IgD-negative memory B cell (primary cell): Measurements from ENCODE around the gene ATF7IP. TPM values are rescaled to one million over a fixed set of nuclear protein-coding genes. Genes with fewer than 3 reads are reported as not detected.
A peak's percentile ranks its signal among the peaks of the same experiment; 100 is the strongest.

Experiments
- H3K27ac Mint-ChIP-seq, 3 donors: one replicate each; pipeline ENCODE4 v1.8.0; 2020 to 2022; ENCODE audit warnings: mild to moderate bottlenecking in 3 of 3, mixed read lengths in 3 of 3, moderate library complexity in 1 of 3
- H3K27me3 Mint-ChIP-seq: one replicate; pipeline ENCODE4 v1.8.0; 2021; ENCODE audit warnings: mixed read lengths
- H3K36me3 Mint-ChIP-seq: one replicate; pipeline ENCODE4 v1.8.0; 2020; ENCODE audit warnings: mild to moderate bottlenecking, mixed read lengths
- H3K4me1 Mint-ChIP-seq, 3 donors: one replicate each; pipeline ENCODE4 v1.8.0; 2020 to 2022; ENCODE audit warnings: mixed read lengths in 3 of 3, mild to moderate bottlenecking in 1 of 3
- H3K4me3 Mint-ChIP-seq, 4 donors: one replicate each; pipeline ENCODE4 v1.8.0; 2020 to 2022; ENCODE audit warnings: mild to moderate bottlenecking in 4 of 4, mixed read lengths in 4 of 4, moderate library complexity in 3 of 4
- H3K9me3 Mint-ChIP-seq, 3 donors: one replicate each; pipeline ENCODE4 v1.8.0; 2020 to 2021; ENCODE audit warnings: mixed read lengths in 3 of 3, mild to moderate bottlenecking in 1 of 3
- polyA plus RNA-seq: library from polyadenylated mRNA; unstranded; fragments of 300-500 nt; fragmentation: Illumina TruSeq; gene quantifications from one replicate; pipeline ENCODE4 v1.2.3, GENCODE V29; 2021

The ATF7IP gene
- polyA plus RNA-seq, 1 donor from 2014 or later = 126 TPM

- peaks cover under 1 to 3% (median 2%) of the 10 kb centered on the region in 3 donors for H3K9me3 Mint-ChIP-seq
- H3K27ac Mint-ChIP-seq = peak overlapping the region; percentile 5 to 89 (median 25)
- peaks cover 10% of the 10 kb centered on the region for H3K36me3 Mint-ChIP-seq
- H3K4me1 Mint-ChIP-seq = peaks cover 34 to 43% (median 41%) of the 10 kb centered on the region in 3 donors
- no peaks in the 10 kb centered on the region for H3K27me3 Mint-ChIP-seq
- peak overlapping the region; percentile 5 to 80 (median 17) for H3K4me3 Mint-ChIP-seq
Measured at GRCh38 chr12:14416658-14417057, 51.2 kb downstream of the ATF7IP start.

DNA sequence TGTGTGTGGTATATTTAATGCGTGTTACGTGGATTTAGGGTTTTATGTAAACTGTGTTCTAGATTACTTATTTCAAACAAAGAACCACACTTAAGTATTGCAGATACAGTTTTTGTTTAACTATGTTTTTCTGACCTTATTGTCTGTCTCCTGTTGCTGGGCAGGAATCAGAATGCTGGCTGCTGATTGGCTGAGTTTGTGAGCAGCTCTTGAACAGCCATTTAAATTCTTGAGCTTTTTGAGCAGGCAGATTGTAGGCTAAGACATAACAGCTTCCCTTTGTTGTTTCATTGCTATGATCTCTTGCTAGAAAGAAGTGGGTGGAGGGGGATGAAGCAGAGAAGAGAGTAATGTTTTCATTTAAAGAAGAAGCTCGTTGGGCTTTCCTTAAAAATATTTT is 52.2 kb downstream of the ATF7IP start:
- Mint-ChIP-seq H3K36me3 (peaks cover 16% of the 10 kb centered on the region), H3K4me1 (peaks cover 37 to 44% (median 44%) of the 10 kb centered on the region in 3 donors), H3K27me3 (no peaks in the 10 kb centered on the region), H3K9me3 (peaks cover 0 to 2% (median 0%) of the 10 kb centered on the region in 3 donors), H3K27ac (peak overlapping the region in 2 of 3 donors; percentile 2 to 63), H3K4me3 (peak overlapping the region in 3 of 4 donors; percentile 29 to 87 (median 66))

GRCh38 chr12:14418451-14418890 is 53.0 kb downstream of the ATF7IP start:
- Mint-ChIP-seq H3K9me3 (peaks cover 0 to 2% (median 0%) of the 10 kb centered on the region in 3 donors), H3K36me3 (peaks cover 13% of the 10 kb centered on the region)

GRCh38 chr12:14422516-14423230 is 57.2 kb downstream of the ATF7IP start:
- no peaks in the 10 kb centered on the region for H3K9me3 Mint-ChIP-seq
- peaks cover 18% of the 10 kb centered on the region for H3K36me3 Mint-ChIP-seq
- H3K27me3 Mint-ChIP-seq = no peaks in the 10 kb centered on the region
- peak overlapping the region in 1 of 3 donors; percentile 56 for H3K27ac Mint-ChIP-seq
- H3K4me1 Mint-ChIP-seq = peaks cover 27 to 45% (median 44%) of the 10 kb centered on the region in 3 donors
- H3K4me3 Mint-ChIP-seq = peak overlapping the region in 1 of 4 donors; percentile 5

More at GRCh38 chr12:14418451-14418890, 53.0 kb downstream of the ATF7IP start:
- Mint-ChIP-seq H3K4me1 (peaks cover 38 to 44% (median 43%) of the 10 kb centered on the region in 3 donors), H3K4me3 (peak overlapping the region in 1 of 4 donors; percentile 57), H3K27me3 (no peaks in the 10 kb centered on the region), H3K27ac (no peak overlapping the region)

DNA sequence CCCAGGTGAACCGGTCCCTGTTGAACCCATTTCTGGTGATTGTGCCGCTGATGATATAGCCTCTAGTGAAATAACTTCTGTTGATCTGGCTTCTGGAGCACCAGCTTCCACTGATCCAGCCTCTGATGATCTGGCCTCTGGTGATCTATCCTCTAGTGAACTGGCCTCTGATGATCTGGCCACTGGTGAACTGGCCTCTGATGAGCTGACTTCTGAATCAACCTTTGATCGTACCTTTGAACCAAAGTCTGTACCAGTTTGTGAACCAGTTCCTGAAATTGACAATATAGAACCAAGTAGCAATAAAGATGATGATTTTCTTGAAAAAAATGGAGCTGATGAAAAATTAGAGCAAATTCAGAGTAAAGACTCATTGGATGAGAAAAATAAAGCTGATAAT is 59.1 kb downstream of the ATF7IP start:
- Mint-ChIP-seq H3K4me3 (peak overlapping the region in 1 of 4 donors; percentile 21), H3K4me1 (peaks cover 37 to 56% (median 56%) of the 10 kb centered on the region in 3 donors), H3K9me3 (no peaks in the 10 kb centered on the region), H3K36me3 (peaks cover 21% of the 10 kb centered on the region), H3K27ac (peak overlapping the region in 2 of 3 donors; percentile 23 to 76), H3K27me3 (no peaks in the 10 kb centered on the region)

- Mint-ChIP-seq H3K27ac (no peak overlapping the region), H3K27me3 (no peaks in the 10 kb centered on the region), H3K4me3 (peak overlapping the region in 1 of 4 donors; percentile 2), H3K4me1 (peaks cover 27 to 59% (median 59%) of the 10 kb centered on the region in 3 donors), H3K9me3 (peaks cover 0 to 6% (median 0%) of the 10 kb centered on the region in 3 donors), H3K36me3 (peaks cover 26% of the 10 kb centered on the region)
Measured at GRCh38 chr12:14426792-14427191, 61.3 kb downstream of the ATF7IP start.

DNA sequence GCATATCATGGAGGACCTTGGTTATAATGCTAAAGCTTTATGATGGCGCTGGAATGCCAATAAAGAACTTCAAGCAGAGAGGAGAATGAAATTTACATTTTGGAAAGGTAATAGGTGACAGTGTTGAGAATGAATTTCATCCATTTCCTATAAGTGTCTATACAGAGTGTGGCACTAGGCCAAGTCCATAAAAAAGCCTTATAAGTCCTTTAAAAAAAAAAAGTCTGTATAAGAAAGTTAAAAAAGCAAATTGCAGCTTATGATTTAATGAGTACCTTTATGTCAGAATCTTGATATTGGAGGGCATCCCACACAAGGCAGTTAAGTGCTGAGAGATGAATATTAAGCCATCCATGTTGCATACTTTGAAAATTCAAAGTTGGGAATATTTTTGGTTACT is 62.4 kb downstream of the ATF7IP start:
- H3K27me3 Mint-ChIP-seq = no peaks in the 10 kb centered on the region
- H3K36me3 Mint-ChIP-seq = peaks cover 20% of the 10 kb centered on the region
- peaks cover 26 to 59% (median 56%) of the 10 kb centered on the region in 3 donors for H3K4me1 Mint-ChIP-seq
- peak overlapping the region in 2 of 3 donors; percentile 28 to 62 for H3K27ac Mint-ChIP-seq
- H3K9me3 Mint-ChIP-seq = peaks cover 0 to 6% (median 0%) of the 10 kb centered on the region in 3 donors
- peak overlapping the region in 1 of 4 donors; percentile 24 for H3K4me3 Mint-ChIP-seq

DNA sequence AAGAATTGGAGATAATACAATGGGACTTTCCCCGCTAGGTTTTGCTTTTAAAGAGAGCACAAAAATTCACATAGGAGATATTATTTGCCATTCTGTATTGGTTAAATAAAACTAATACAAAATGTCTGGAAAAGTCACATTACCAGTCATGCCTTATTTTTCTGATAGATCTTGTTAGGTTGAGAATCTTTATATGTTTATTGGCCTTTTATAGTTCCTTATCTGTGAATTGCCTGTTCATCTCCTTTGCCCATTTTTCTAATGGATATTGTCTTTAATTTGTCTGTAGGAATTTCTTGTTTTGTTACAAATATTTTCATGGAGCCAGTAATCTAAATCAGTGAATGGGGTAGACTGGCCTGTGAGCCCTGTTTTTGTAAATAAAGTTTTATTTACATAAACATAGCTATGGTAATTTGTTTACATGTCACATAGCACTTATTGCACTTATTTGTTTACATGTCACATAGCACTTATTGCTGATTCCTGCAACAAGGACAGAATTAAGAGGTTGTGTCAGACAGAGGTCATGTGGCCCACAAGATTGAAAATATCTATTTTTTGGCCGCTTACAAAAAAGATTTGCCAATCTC is 65.0 kb downstream of the ATF7IP start:
- peak overlapping the region in 1 of 4 donors; percentile 2 for H3K4me3 Mint-ChIP-seq
- peaks cover 0 to 6% (median 0%) of the 10 kb centered on the region in 3 donors for H3K9me3 Mint-ChIP-seq
- H3K36me3 Mint-ChIP-seq = peaks cover 16% of the 10 kb centered on the region
- H3K27ac Mint-ChIP-seq = no peak overlapping the region
- H3K4me1 Mint-ChIP-seq = peaks cover 22 to 49% (median 42%) of the 10 kb centered on the region in 3 donors
- H3K27me3 Mint-ChIP-seq = no peaks in the 10 kb centered on the region

GRCh38 chr12:14431975-14432374 is 66.5 kb downstream of the ATF7IP start:
- Mint-ChIP-seq H3K9me3 (peaks cover 0 to 6% (median 0%) of the 10 kb centered on the region in 3 donors), H3K27ac (peak overlapping the region in 1 of 3 donors; percentile 39), H3K27me3 (no peaks in the 10 kb centered on the region), H3K36me3 (peaks cover 13% of the 10 kb centered on the region), H3K4me3 (no peak overlapping the region), H3K4me1 (peaks cover 22 to 44% (median 35%) of the 10 kb centered on the region in 3 donors)

- H3K9me3 Mint-ChIP-seq = peaks cover 0 to under 1% (median under 1%) of the 10 kb centered on the region in 3 donors
- H3K36me3 Mint-ChIP-seq = peaks cover 5% of the 10 kb centered on the region
- H3K27me3 Mint-ChIP-seq = no peaks in the 10 kb centered on the region
- H3K4me3 Mint-ChIP-seq = no peak overlapping the region
- no peak overlapping the region for H3K27ac Mint-ChIP-seq
- peaks cover 8 to 18% (median 11%) of the 10 kb centered on the region in 3 donors for H3K4me1 Mint-ChIP-seq
Measured at GRCh38 chr12:14435627-14436026, 70.1 kb downstream of the ATF7IP start.

DNA sequence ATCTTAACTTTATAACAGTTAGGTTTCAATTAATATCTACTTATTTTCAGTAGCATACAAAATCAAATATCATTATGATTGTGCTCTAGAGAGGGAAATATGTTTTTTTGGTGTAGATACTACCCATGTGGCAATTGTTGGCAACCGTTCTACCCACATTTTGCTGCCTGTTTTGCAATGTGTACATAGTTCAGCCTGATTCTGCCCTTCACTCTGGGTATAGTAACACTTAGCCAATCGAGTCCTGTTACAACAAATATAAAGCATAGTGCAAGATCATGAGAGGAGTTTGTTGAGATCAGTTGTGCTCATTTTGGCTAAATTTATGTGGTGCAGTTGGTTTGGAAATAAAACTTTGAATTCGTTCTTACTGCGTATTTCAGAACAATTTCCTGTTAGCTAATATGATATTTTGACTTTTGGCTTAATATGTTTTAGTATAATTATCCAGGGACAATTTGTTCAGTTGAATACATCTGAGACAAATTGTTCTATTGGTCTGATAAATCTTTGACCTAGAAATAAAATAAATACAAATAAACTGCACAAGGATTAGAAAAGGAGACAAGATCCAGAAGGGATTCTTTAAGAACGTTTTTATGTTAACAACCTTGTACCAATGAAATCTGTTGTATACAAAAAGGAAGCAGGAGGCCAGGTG is 76.9 kb downstream of the ATF7IP start:
- H3K4me3 Mint-ChIP-seq = peak overlapping the region in 1 of 4 donors; percentile 25
- peaks cover 15% of the 10 kb centered on the region for H3K36me3 Mint-ChIP-seq
- H3K9me3 Mint-ChIP-seq = peaks cover 0 to 2% (median 2%) of the 10 kb centered on the region in 3 donors
- H3K4me1 Mint-ChIP-seq = peaks cover 6 to 10% (median 7%) of the 10 kb centered on the region in 3 donors
- no peak overlapping the region for H3K27ac Mint-ChIP-seq
- H3K27me3 Mint-ChIP-seq = no peaks in the 10 kb centered on the region

DNA sequence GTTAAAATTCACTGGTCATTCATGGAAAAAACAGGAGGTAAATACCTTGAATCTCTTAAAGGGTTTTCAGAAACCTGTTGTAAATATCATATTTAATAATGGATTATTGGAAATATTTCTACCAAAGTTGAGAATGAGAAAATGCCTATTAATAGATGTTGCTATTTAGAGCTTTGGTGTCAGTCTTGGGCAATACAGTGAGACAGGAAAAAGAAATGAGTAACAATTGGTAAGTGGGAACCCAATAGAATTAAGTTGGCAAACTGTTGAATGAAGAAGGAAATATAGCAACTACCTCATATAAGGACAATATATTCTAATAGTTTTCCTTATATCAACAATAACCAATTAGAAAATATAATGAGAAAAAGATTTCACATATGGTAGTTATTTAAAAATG is 78.0 kb downstream of the ATF7IP start:
- no peak overlapping the region for H3K4me3 Mint-ChIP-seq
- H3K27me3 Mint-ChIP-seq = no peaks in the 10 kb centered on the region
- no peak overlapping the region for H3K27ac Mint-ChIP-seq
- H3K9me3 Mint-ChIP-seq = peaks cover 0 to 2% (median 2%) of the 10 kb centered on the region in 3 donors
- H3K36me3 Mint-ChIP-seq = peaks cover 18% of the 10 kb centered on the region
- peaks cover 8 to 16% (median 13%) of the 10 kb centered on the region in 3 donors for H3K4me1 Mint-ChIP-seq

DNA sequence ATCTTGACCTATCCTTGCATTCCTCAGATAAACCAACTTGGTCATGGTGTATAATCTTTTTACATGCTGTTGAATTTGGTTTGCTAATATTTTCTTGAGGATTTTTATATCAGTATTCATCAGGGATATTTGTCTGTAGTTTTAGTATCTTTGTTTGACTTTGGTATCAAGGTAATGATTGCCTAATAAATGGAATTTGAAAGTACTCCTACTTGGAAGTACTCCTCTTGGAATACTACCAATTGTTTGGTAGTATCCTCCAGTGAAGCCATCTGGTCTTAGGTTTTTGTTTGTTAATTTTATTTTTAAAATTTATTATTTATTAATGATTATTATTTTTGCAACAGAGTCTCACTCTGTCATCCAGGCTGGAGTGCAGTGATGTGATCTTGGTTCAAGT is 85.0 kb downstream of the ATF7IP start:
- Mint-ChIP-seq H3K27me3 (no peaks in the 10 kb centered on the region), H3K4me3 (no peak overlapping the region), H3K9me3 (peaks cover 0 to 3% (median 0%) of the 10 kb centered on the region in 3 donors), H3K27ac (no peak overlapping the region), H3K36me3 (peaks cover 15% of the 10 kb centered on the region), H3K4me1 (peaks cover 20 to 36% (median 32%) of the 10 kb centered on the region in 3 donors)

DNA sequence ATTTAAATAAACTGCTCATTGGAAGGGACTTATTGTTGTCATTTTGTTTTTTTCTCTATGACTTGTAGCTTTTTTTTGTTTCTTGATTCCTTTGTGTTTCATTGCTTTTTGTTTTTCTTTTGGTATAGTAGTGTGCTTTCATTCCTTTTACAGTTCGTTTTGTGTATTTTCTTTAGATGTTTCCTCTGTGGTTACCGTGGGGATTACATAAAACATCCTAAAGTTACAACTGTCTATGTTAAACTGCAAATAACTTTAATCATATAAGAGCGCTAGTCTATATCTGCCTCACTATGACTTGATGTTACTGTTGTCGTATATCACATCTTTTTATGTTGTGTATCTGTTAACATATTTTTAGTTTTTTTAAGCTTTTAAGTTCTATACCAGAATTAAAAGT is 86.9 kb downstream of the ATF7IP start:
- H3K36me3 Mint-ChIP-seq = peaks cover 14% of the 10 kb centered on the region
- peak overlapping the region in 1 of 4 donors; percentile 68 for H3K4me3 Mint-ChIP-seq
- peaks cover 0 to 3% (median 0%) of the 10 kb centered on the region in 3 donors for H3K9me3 Mint-ChIP-seq
- H3K27ac Mint-ChIP-seq = peak overlapping the region in 2 of 3 donors; percentile 7 to 51
- H3K27me3 Mint-ChIP-seq = no peaks in the 10 kb centered on the region
- H3K4me1 Mint-ChIP-seq = peaks cover 18 to 38% (median 37%) of the 10 kb centered on the region in 3 donors
